Hematopoietic multipotent progenitor cell treated with erythropoietin and hydrocortisone succinate and interleukin-3 and kit ligand, for 6 days (in vitro differentiated cells): Measurements from ENCODE around the gene MYO3B.
A peak's percentile ranks its signal among the peaks of the same experiment; 100 is the strongest.
"Not testable (repeated sequence)": the region's sequence is repeated elsewhere in the genome, so short reads cannot be mapped to it uniquely, and the experiment has no call there.

Experiments
- DNase-seq: peaks from one replicate; pipeline ENCODE4 v3.0.0-alpha.2; 2015

MYO3B gene

GRCh38 chr2:170264865-170265264 lies 86.9 kb downstream of the MYO3B start:
- no peak for DNase-seq

- no peak for DNase-seq
These were observed 87.4 kb downstream of the MYO3B start for GRCh38 chr2:170265321-170265720.

- no peak for DNase-seq
These were observed 88.4 kb downstream of the MYO3B start for GRCh38 chr2:170266358-170266757.

GRCh38 chr2:170267071-170267470 lies 89.1 kb downstream of the MYO3B start:
- no peak for DNase-seq

- no peak for DNase-seq
These were observed 92.4 kb downstream of the MYO3B start for GRCh38 chr2:170270278-170270864.

- DNase-seq, result no peak
These were observed 93.4 kb downstream of the MYO3B start for GRCh38 chr2:170271340-170271739.

GRCh38 chr2:170276056-170276455 lies 98.1 kb downstream of the MYO3B start:
- no peak for DNase-seq

- no peak for DNase-seq
These were observed 99.1 kb downstream of the MYO3B start for GRCh38 chr2:170276925-170277629.

GRCh38 chr2:170277951-170278350 lies 100.0 kb downstream of the MYO3B start:
- no peak for DNase-seq

GRCh38 chr2:170279615-170280014 lies 101.7 kb downstream of the MYO3B start:
- not testable (repeated sequence) for DNase-seq

- no peak for DNase-seq
These were observed 104.9 kb downstream of the MYO3B start for GRCh38 chr2:170282851-170283250.

- no peak for DNase-seq
These were observed 106.3 kb downstream of the MYO3B start for GRCh38 chr2:170284205-170284604.

- DNase-seq, result no peak
These were observed 110.9 kb downstream of the MYO3B start for GRCh38 chr2:170288859-170289258.

GRCh38 chr2:170291474-170291873 lies 113.5 kb downstream of the MYO3B start:
- DNase-seq, result no peak

GRCh38 chr2:170292415-170292814 lies 114.5 kb downstream of the MYO3B start:
- no peak for DNase-seq

GRCh38 chr2:170297496-170297895 lies 119.5 kb downstream of the MYO3B start:
- no peak for DNase-seq

- no peak for DNase-seq
These were observed 120.2 kb downstream of the MYO3B start for GRCh38 chr2:170298115-170298514.

- DNase-seq, result peak; percentile 12
These were observed 121.0 kb downstream of the MYO3B start for GRCh38 chr2:170298861-170299429.

GRCh38 chr2:170300993-170301392 lies 123.0 kb downstream of the MYO3B start:
- DNase-seq, result no peak

- DNase-seq, result no peak
These were observed 123.7 kb downstream of the MYO3B start for GRCh38 chr2:170301626-170302025.

- no peak for DNase-seq
These were observed 127.8 kb downstream of the MYO3B start for GRCh38 chr2:170305711-170306110.

- DNase-seq, result no peak
These were observed 128.4 kb downstream of the MYO3B start for GRCh38 chr2:170306293-170306873.

GRCh38 chr2:170307052-170307451 lies 129.1 kb downstream of the MYO3B start:
- no peak for DNase-seq
